SK-N-SH treated with all-trans-retinoic acid at 6 μM for 48 hours (cell line): ENCODE data around the gene LENG1.
A peak's percentile ranks its signal among the peaks of the same experiment; 100 is the strongest.

Experiments used
- ATAC-seq: fragments of 200-7000 bp; cut with Tn5 transposase; 3 replicates; pipeline ENCODE4 v1.9.1; 2020; ENCODE audit warnings: mild to moderate bottlenecking, moderate library complexity
- ARNTL ChIP-seq: fragments of 450-650 bp; formaldehyde crosslinking; IDR thresholded peaks from 2 replicates; pipeline ENCODE4 v1.5.0; 2020; ENCODE audit warnings: low read depth, mild to moderate bottlenecking, moderate library complexity, borderline replicate concordance
- BACH2 ChIP-seq: fragments of 250-450 bp; sonication (Bioruptor Pico); IDR thresholded peaks from 2 replicates; pipeline ENCODE4 v1.9.0; 2021; ENCODE audit warnings: mild to moderate bottlenecking, borderline replicate concordance
- ESRRG ChIP-seq: fragments of 250-450 bp; sonication (Bioruptor Pico); IDR thresholded peaks from 2 replicates; pipeline ENCODE4 v1.6.1; 2021; ENCODE audit warnings: mild to moderate bottlenecking
- GLIS3 ChIP-seq: fragments of 250-450 bp; sonication (Bioruptor Pico); IDR thresholded peaks from 2 replicates; pipeline ENCODE4 v1.5.0; 2020; ENCODE audit warnings: mild to moderate bottlenecking, moderate library complexity
- ISL1 ChIP-seq: fragments of 250-450 bp; sonication (Bioruptor Pico); IDR thresholded peaks from 2 replicates; pipeline ENCODE4 v2.1.2; 2022; ENCODE audit warnings: mild to moderate bottlenecking, moderate library complexity
- OSR1 ChIP-seq: fragments of 250-450 bp; sonication (Bioruptor Pico); IDR thresholded peaks from 2 replicates; pipeline ENCODE4 v1.8.0; 2022; ENCODE audit warnings: moderate library complexity, mild to moderate bottlenecking, inconsistent platforms
- PPARA ChIP-seq: fragments of 250-450 bp; sonication (Bioruptor Pico); IDR thresholded peaks from 2 replicates; pipeline ENCODE4 v1.5.0; 2020; ENCODE audit warnings: mild to moderate bottlenecking, borderline replicate concordance
- RARB ChIP-seq: fragments of 250-450 bp; sonication (Bioruptor Pico); IDR thresholded peaks from 2 replicates; pipeline ENCODE4 v1.8.0; 2021; ENCODE audit warnings: mild to moderate bottlenecking, moderate library complexity
- TCF4 ChIP-seq: fragments of 250-450 bp; sonication (Bioruptor Pico); IDR thresholded peaks from 2 replicates; pipeline ENCODE4 v1.8.0; 2021; ENCODE audit warnings: mild to moderate bottlenecking, moderate library complexity, borderline replicate concordance
- TOX ChIP-seq: fragments of 250-450 bp; sonication (Bioruptor Pico); IDR thresholded peaks from 2 replicates; pipeline ENCODE4 v1.8.0; 2021; ENCODE audit warnings: mild to moderate bottlenecking, moderate library complexity, borderline replicate concordance
- ZC3H10 ChIP-seq: fragments of 250-450 bp; sonication (Bioruptor Pico); IDR thresholded peaks from 2 replicates; pipeline ENCODE4 v1.5.1; 2021; ENCODE audit warnings: mild to moderate bottlenecking, moderate library complexity
- ZFP3 ChIP-seq: fragments of 250-450 bp; sonication (Bioruptor Pico); IDR thresholded peaks from 2 replicates; pipeline ENCODE4 v1.5.0; 2020; ENCODE audit warnings: mild to moderate bottlenecking, moderate library complexity
- ZNF565 ChIP-seq: fragments of 450-650 bp; formaldehyde crosslinking; conservative IDR thresholded peaks from 2 replicates; pipeline ENCODE4 v1.5.0; 2020; ENCODE audit warnings: low read depth, mild to moderate bottlenecking, moderate library complexity
- ZNF8 ChIP-seq: fragments of 450-650 bp; formaldehyde crosslinking; IDR thresholded peaks from 2 replicates; pipeline ENCODE4 v1.5.0; 2020; ENCODE audit warnings: mild to moderate bottlenecking, moderate library complexity
- TF ChIP-seq, protein P1 (sequence below): fragments of 250-450 bp; sonication (Bioruptor Pico); IDR thresholded peaks from 2 replicates; pipeline ENCODE4 v1.5.1; 2020; ENCODE audit warnings: low read depth, mild to moderate bottlenecking, moderate library complexity
- TF ChIP-seq, protein P2 (sequence below): fragments of 250-450 bp; sonication (Bioruptor Pico); IDR thresholded peaks from 2 replicates; pipeline ENCODE4 v1.5.0; 2020; ENCODE audit warnings: mild to moderate bottlenecking, moderate library complexity
- TF ChIP-seq, protein P3 (sequence below): fragments of 250-450 bp; sonication (Bioruptor Pico); IDR thresholded peaks from 2 replicates; pipeline ENCODE4 v1.8.0; 2020; ENCODE audit warnings: mild to moderate bottlenecking, moderate library complexity, borderline replicate concordance
- TF ChIP-seq, protein P4 (sequence below): fragments of 250-450 bp; sonication (Bioruptor Pico); IDR thresholded peaks from 2 replicates; pipeline ENCODE4 v1.8.0; 2021; ENCODE audit warnings: low read depth, mild to moderate bottlenecking, moderate library complexity, borderline replicate concordance

The LENG1 gene

DNA sequence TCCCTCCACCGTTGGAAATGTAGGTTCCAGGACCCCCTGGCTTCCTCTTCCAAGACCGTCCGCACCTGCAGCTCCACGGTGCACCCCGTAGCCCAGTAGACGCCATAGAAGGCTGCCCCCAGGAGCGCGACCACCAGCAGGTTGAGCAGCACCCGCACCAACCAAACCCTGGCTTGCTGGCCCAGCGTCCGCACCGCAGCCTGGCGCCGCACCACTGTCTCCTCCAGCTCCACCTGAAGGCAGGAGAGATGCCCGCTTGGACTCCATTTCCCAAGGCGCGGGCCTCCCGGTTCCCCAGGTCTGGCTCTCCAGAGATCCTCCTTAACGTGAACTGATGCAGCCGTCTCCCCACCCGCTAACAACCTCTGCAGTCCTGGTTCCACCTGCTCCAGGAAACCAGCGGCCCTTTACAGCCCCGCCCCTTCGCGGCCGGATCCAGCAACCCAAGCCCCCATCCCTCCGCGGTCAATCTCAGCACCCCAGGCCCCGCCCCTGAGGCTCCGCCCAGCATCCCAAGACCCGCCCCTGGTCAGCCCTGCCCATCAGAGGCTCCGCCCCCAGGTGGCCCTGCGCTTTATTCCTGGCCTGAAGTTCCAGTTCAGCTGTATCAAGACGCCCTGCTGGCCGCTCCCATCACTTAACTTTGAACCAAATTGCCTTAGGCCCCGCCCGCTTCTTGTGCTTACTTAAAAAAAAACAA, 5.0 kb upstream of the LENG1 start:
- TF ChIP-seq RARB (CRISPR knock-in tag) = no peak
- TF ChIP-seq BACH2 (CRISPR knock-in tag) = no peak
- no peak for TF ChIP-seq PPARA (CRISPR knock-in tag)
- TF ChIP-seq, protein P1, sequence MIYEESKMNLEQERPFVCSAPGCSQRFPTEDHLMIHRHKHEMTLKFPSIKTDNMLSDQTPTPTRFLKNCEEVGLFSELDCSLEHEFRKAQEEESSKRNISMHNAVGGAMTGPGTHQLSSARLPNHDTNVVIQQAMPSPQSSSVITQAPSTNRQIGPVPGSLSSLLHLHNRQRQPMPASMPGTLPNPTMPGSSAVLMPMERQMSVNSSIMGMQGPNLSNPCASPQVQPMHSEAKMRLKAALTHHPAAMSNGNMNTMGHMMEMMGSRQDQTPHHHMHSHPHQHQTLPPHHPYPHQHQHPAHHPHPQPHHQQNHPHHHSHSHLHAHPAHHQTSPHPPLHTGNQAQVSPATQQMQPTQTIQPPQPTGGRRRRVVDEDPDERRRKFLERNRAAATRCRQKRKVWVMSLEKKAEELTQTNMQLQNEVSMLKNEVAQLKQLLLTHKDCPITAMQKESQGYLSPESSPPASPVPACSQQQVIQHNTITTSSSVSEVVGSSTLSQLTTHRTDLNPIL (CRISPR knock-in tag) = no peak
- TF ChIP-seq, protein P2, sequence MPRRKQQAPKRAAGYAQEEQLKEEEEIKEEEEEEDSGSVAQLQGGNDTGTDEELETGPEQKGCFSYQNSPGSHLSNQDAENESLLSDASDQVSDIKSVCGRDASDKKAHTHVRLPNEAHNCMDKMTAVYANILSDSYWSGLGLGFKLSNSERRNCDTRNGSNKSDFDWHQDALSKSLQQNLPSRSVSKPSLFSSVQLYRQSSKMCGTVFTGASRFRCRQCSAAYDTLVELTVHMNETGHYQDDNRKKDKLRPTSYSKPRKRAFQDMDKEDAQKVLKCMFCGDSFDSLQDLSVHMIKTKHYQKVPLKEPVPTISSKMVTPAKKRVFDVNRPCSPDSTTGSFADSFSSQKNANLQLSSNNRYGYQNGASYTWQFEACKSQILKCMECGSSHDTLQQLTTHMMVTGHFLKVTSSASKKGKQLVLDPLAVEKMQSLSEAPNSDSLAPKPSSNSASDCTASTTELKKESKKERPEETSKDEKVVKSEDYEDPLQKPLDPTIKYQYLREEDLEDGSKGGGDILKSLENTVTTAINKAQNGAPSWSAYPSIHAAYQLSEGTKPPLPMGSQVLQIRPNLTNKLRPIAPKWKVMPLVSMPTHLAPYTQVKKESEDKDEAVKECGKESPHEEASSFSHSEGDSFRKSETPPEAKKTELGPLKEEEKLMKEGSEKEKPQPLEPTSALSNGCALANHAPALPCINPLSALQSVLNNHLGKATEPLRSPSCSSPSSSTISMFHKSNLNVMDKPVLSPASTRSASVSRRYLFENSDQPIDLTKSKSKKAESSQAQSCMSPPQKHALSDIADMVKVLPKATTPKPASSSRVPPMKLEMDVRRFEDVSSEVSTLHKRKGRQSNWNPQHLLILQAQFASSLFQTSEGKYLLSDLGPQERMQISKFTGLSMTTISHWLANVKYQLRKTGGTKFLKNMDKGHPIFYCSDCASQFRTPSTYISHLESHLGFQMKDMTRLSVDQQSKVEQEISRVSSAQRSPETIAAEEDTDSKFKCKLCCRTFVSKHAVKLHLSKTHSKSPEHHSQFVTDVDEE (CRISPR knock-in tag) = no peak
- no peak for TF ChIP-seq ISL1 (CRISPR knock-in tag)
- no peak for TF ChIP-seq TCF4
- TF ChIP-seq ESRRG (CRISPR knock-in tag) = no peak
- TF ChIP-seq, protein P3, sequence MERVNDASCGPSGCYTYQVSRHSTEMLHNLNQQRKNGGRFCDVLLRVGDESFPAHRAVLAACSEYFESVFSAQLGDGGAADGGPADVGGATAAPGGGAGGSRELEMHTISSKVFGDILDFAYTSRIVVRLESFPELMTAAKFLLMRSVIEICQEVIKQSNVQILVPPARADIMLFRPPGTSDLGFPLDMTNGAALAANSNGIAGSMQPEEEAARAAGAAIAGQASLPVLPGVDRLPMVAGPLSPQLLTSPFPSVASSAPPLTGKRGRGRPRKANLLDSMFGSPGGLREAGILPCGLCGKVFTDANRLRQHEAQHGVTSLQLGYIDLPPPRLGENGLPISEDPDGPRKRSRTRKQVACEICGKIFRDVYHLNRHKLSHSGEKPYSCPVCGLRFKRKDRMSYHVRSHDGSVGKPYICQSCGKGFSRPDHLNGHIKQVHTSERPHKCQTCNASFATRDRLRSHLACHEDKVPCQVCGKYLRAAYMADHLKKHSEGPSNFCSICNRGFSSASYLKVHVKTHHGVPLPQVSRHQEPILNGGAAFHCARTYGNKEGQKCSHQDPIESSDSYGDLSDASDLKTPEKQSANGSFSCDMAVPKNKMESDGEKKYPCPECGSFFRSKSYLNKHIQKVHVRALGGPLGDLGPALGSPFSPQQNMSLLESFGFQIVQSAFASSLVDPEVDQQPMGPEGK (CRISPR knock-in tag) = no peak
- TF ChIP-seq ZNF8 (CRISPR knock-in tag) = no peak
- TF ChIP-seq GLIS3 (CRISPR knock-in tag) = no peak
- no peak for TF ChIP-seq OSR1 (CRISPR knock-in tag)
- TF ChIP-seq ZC3H10 (CRISPR knock-in tag) = no peak
- no peak for TF ChIP-seq ZNF565 (CRISPR knock-in tag)
- TF ChIP-seq, protein P4, sequence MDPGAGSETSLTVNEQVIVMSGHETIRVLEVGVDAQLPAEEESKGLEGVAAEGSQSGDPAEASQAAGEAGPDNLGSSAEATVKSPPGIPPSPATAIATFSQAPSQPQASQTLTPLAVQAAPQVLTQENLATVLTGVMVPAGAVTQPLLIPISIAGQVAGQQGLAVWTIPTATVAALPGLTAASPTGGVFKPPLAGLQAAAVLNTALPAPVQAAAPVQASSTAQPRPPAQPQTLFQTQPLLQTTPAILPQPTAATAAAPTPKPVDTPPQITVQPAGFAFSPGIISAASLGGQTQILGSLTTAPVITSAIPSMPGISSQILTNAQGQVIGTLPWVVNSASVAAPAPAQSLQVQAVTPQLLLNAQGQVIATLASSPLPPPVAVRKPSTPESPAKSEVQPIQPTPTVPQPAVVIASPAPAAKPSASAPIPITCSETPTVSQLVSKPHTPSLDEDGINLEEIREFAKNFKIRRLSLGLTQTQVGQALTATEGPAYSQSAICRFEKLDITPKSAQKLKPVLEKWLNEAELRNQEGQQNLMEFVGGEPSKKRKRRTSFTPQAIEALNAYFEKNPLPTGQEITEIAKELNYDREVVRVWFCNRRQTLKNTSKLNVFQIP (CRISPR knock-in tag) = no peak
- ATAC-seq = no peak

DNA sequence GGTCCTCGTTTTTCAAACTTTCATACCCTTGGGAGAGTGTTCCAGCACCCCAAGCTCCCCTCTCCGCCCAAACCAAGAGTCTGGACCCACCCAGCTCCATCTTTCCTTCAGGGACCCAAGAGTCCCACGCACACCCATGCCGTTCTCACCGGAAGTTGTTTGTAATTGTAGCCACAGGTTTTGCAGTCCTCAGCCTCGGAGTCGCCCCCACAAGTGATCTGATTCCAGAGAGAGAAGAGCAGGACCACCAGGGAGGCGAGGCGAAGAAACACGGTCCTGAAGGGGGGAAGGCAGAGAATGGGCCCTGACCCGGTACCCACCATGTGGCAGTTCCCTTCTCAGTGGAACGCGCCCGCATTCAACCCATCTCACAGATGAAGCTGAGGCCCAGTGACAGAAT, 3.4 kb upstream of the LENG1 start:
- no peak for ATAC-seq
- TF ChIP-seq GLIS3 (CRISPR knock-in tag) (no peak), OSR1 (CRISPR knock-in tag) (no peak), ARNTL (CRISPR knock-in tag) (no peak)
- TF ChIP-seq, protein P2 (CRISPR knock-in tag) = no peak

DNA sequence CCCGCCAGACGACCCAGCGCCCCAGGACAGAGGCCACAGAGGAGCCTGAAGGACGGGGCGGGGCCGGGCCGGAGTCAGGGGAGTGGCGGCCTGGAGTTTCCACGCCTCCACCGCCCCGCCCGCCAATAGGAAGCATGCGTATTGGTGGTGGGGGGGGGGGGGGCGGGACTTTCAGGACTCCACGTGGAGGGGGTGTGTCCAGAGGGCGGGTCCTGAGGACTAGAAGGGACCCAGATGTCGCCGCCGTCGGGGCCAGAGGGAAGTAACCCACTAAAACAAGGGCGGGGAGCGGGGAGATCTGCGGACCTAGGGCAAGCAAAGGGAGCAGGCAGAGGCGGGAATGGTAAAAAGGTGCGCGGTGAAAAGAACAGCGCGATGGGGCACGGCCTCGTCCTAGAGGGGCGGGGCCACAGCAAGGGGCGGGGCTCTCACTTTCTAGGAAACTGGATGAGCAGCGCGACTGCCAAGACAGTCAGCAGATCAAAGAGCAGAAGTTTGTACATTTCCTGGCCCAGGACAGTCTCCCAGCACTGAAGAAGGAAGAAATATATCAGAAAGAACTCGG, 2.8 kb upstream of the LENG1 start:
- peak; percentile 0; the same call in 1 of the 3 replicates for ATAC-seq
- TF ChIP-seq ZC3H10 (CRISPR knock-in tag) (no peak), ZNF565 (CRISPR knock-in tag) (no peak), ARNTL (CRISPR knock-in tag) (no peak), PPARA (CRISPR knock-in tag) (no peak), BACH2 (CRISPR knock-in tag) (no peak), ZFP3 (no peak), TOX (CRISPR knock-in tag) (no peak), GLIS3 (CRISPR knock-in tag) (no peak)
- TF ChIP-seq, protein P1 (CRISPR knock-in tag) = no peak
- TF ChIP-seq, protein P2 (CRISPR knock-in tag) = no peak
